H1 (cell line): ENCODE data around the gene PRRT1B. TPM values are rescaled to one million over a fixed set of nuclear protein-coding genes. Genes with fewer than 3 reads are reported as not detected.

ENCODE experiments used
- CTCF ChIA-PET: fragments of 300-600 bp; sonication (Branson Sonifier 250); formaldehyde crosslinking; loops from one replicate; lab custom pipeline; 2021; ENCODE audit not compliant: partially characterized antibody; lab: Charles Lee
- POLR2A ChIA-PET: fragments of 300-600 bp; sonication (Branson Sonifier 250); formaldehyde crosslinking; loops from one replicate; lab custom pipeline; 2021; ENCODE audit warnings: inconsistent platforms; ENCODE audit not compliant: partially characterized antibody; lab: Charles Lee
- DNase-seq, 2 experiments: peaks; one replicate each; pipeline versions ENCODE4 v3.0.0 to v3.0.0-alpha.2; 2010 to 2022; ENCODE audit warnings: low spot score in 2 of 2, low read depth in 1 of 2, mixed read lengths in 1 of 2
- FAIRE-seq: peaks from 2 replicates; lab custom pipeline; 2011; peaks lifted over from hg19 to GRCh38; lab: Jason Lieb, UNC
- H2AFZ ChIP-seq: 2 replicates; pipeline ENCODE4 v1.8.1; 2012; ENCODE audit warnings: low read length, inconsistent platforms
- H2AK5ac ChIP-seq: 2 replicates; pipeline ENCODE4 v1.6.1; 2013; ENCODE audit warnings: low read depth, low read length
- H2BK120ac ChIP-seq: replicated peaks from 2 replicates; pipeline ENCODE3; 2013; ENCODE audit warnings: low read depth, low read length, inconsistent platforms
- H2BK12ac ChIP-seq: 2 replicates; pipeline ENCODE4 v1.6.1; 2013; ENCODE audit warnings: low read depth, low read length
- H2BK15ac ChIP-seq: 2 replicates; pipeline ENCODE4 v1.6.1; 2013; ENCODE audit warnings: low read length
- H2BK20ac ChIP-seq: 2 replicates; pipeline ENCODE4 v1.6.1; 2013; ENCODE audit warnings: low read length
- H2BK5ac ChIP-seq: 2 replicates; pipeline ENCODE4 v1.6.1; 2013; ENCODE audit warnings: low read depth, low read length
- H3K14ac ChIP-seq: 2 replicates; pipeline ENCODE4 v1.6.1; 2013; ENCODE audit warnings: inconsistent platforms; ENCODE audit not compliant: insufficient read length
- H3K18ac ChIP-seq: 2 replicates; pipeline ENCODE4 v1.6.1; 2013; ENCODE audit warnings: low read length; ENCODE audit errors: extremely low read depth
- H3K23ac ChIP-seq: 2 replicates; pipeline ENCODE4 v1.6.1; 2013; ENCODE audit warnings: inconsistent platforms; ENCODE audit not compliant: insufficient read length
- H3K23me2 ChIP-seq: 2 replicates; pipeline ENCODE4 v1.6.1; 2013; ENCODE audit warnings: low read depth, low read length
- H3K27ac ChIP-seq: 2 replicates; pipeline ENCODE4 v1.6.1; 2011; ENCODE audit warnings: low read depth, low read length, inconsistent platforms
- H3K27me3 ChIP-seq, 4 experiments: replicated peaks in 1 of 4; 1 replicate in 1 of 4; 2 replicates in 3 of 4; pipeline versions ENCODE4 v1.6.1 to v1.8.1; 2011 to 2013; ENCODE audit warnings: low read length in 3 of 4, mild to moderate bottlenecking in 3 of 4, inconsistent platforms in 2 of 4, mixed read lengths in 2 of 4, moderate library complexity in 1 of 4; ENCODE audit not compliant: control insufficient read depth in 3 of 4, insufficient read depth in 3 of 4; ENCODE audit errors: extremely low read depth in 1 of 4
- H3K36me3 ChIP-seq, 4 experiments: 2 replicates each; pipeline versions ENCODE4 v1.6.1 to v1.8.1; 2011 to 2013; ENCODE audit warnings: mild to moderate bottlenecking in 4 of 4, low read length in 3 of 4, moderate library complexity in 2 of 4, control low read depth in 1 of 4, inconsistent platforms in 1 of 4; ENCODE audit not compliant: insufficient read depth in 4 of 4, control insufficient read depth in 2 of 4
- H3K4ac ChIP-seq: replicated peaks from 2 replicates; pipeline ENCODE3; 2013; ENCODE audit warnings: low read length, low read depth, mixed read lengths, inconsistent platforms; ENCODE audit not compliant: insufficient read length
- H3K4me1 ChIP-seq, 4 experiments: replicated peaks in 1 of 4; 1 replicate in 1 of 4; 2 replicates in 3 of 4; pipeline versions ENCODE4 v1.6.1 to v1.8.1; 2011 to 2013; ENCODE audit warnings: low read length in 3 of 4, inconsistent platforms in 2 of 4, mixed read lengths in 1 of 4; ENCODE audit not compliant: insufficient read depth in 4 of 4, control insufficient read depth in 3 of 4
- H3K4me2 ChIP-seq, 2 experiments: 2 replicates each; pipeline versions ENCODE4 v1.6.1 to v1.8.1; 2011 to 2013; ENCODE audit warnings: low read depth in 2 of 2, low read length in 2 of 2, control low read depth in 1 of 2, inconsistent platforms in 1 of 2, mild to moderate bottlenecking in 1 of 2; ENCODE audit not compliant: insufficient read depth in 1 of 2
- H3K4me3 ChIP-seq, 4 experiments: fragments of 200-600, 300-600 bp in 1 of 4; sonication (generic), shearing (Covaris generic), sonication (Bioruptor Twin) in 1 of 4; 2 replicates each; pipeline versions ENCODE4 v1.5.1 to v1.8.1; 2011 to 2016; ENCODE audit warnings: low read length in 4 of 4, low read depth in 3 of 4, control low read depth in 2 of 4, inconsistent platforms in 2 of 4, mild to moderate bottlenecking in 2 of 4, mixed read lengths in 1 of 4, moderate library complexity in 1 of 4; ENCODE audit not compliant: insufficient read depth in 2 of 4; ENCODE audit errors: extremely low read depth in 1 of 4
- H3K56ac ChIP-seq: replicated peaks from 2 replicates; pipeline ENCODE3; 2013; ENCODE audit warnings: low read depth, mild to moderate bottlenecking, mixed read lengths, low read length, inconsistent platforms; ENCODE audit not compliant: insufficient read length
- H3K79me1 ChIP-seq: 2 replicates; pipeline ENCODE4 v1.6.1; 2013; ENCODE audit warnings: low read depth, low read length, control low read depth
- H3K79me2 ChIP-seq, 2 experiments: 2 replicates each; pipeline versions ENCODE4 v1.6.1 to v1.8.1; 2012 to 2013; ENCODE audit warnings: low read length in 2 of 2, mild to moderate bottlenecking in 2 of 2, inconsistent platforms in 1 of 2; ENCODE audit not compliant: insufficient read depth in 2 of 2, control insufficient read depth in 1 of 2
- H3K9ac ChIP-seq, 4 experiments: replicated peaks in 1 of 4; 1 replicate in 1 of 4; 2 replicates in 3 of 4; pipeline versions ENCODE4 v1.6.1 to v1.8.1; 2011 to 2013; ENCODE audit warnings: low read depth in 3 of 4, low read length in 3 of 4, control low read depth in 2 of 4, mild to moderate bottlenecking in 2 of 4, moderate library complexity in 2 of 4, inconsistent platforms in 1 of 4; ENCODE audit errors: extremely low read depth in 1 of 4
- H3K9me3 ChIP-seq, 2 experiments: 2 replicates each; pipeline versions ENCODE4 v1.6.1 to v1.8.1; 2012 to 2013; ENCODE audit warnings: mild to moderate bottlenecking in 2 of 2, moderate library complexity in 2 of 2, control low read depth in 1 of 2, inconsistent platforms in 1 of 2, low read depth in 1 of 2, low read length in 1 of 2, mixed read lengths in 1 of 2; ENCODE audit not compliant: insufficient read depth in 2 of 2
- H4K20me1 ChIP-seq, 2 experiments: replicated peaks in 1 of 2; 2 replicates each; pipeline versions ENCODE3 to v1.8.1; 2011 to 2013; ENCODE audit warnings: inconsistent platforms in 2 of 2, low read length in 2 of 2, mild to moderate bottlenecking in 1 of 2; ENCODE audit not compliant: insufficient read depth in 2 of 2, control insufficient read depth in 1 of 2
- H4K5ac ChIP-seq: 2 replicates; pipeline ENCODE4 v1.6.1; 2013; ENCODE audit warnings: low read length, low read depth, mixed read lengths, inconsistent platforms; ENCODE audit not compliant: insufficient read length
- H4K8ac ChIP-seq: 2 replicates; pipeline ENCODE4 v1.8.0; 2013; ENCODE audit warnings: mild to moderate bottlenecking, moderate library complexity, low read length, inconsistent platforms; ENCODE audit not compliant: insufficient read depth; ENCODE audit errors: extremely low read depth
- H4K91ac ChIP-seq: replicated peaks from 2 replicates; pipeline ENCODE3; 2013; ENCODE audit warnings: low read length, mixed read lengths, inconsistent platforms; ENCODE audit not compliant: insufficient read length
- BCL11A ChIP-seq, 2 experiments: IDR thresholded peaks; one replicate each; pipeline ENCODE4 v1.6.1; 2011; ENCODE audit warnings: low read depth in 2 of 2, low read length in 2 of 2, mild to moderate bottlenecking in 2 of 2
- EP300 ChIP-seq, 2 experiments: IDR thresholded peaks; 1 replicate in 1 of 2; 2 replicates in 1 of 2; pipeline ENCODE4 v1.6.1; 2011 to 2012; ENCODE audit warnings: low read depth in 2 of 2, low read length in 2 of 2, mild to moderate bottlenecking in 2 of 2, borderline replicate concordance in 1 of 2, inconsistent platforms in 1 of 2, moderate library complexity in 1 of 2
- GABPA ChIP-seq: IDR thresholded peaks from 2 replicates; pipeline ENCODE4 v1.6.1; 2011; ENCODE audit warnings: mild to moderate bottlenecking, low read length, moderate library complexity, borderline replicate concordance; ENCODE audit not compliant: insufficient read depth
- POU5F1 ChIP-seq: IDR thresholded peaks from 2 replicates; pipeline ENCODE4 v1.6.1; 2011; ENCODE audit warnings: low read depth, mild to moderate bottlenecking, low read length, moderate library complexity
- SIRT6 ChIP-seq: IDR thresholded peaks from one replicate; pipeline ENCODE4 v1.7.1; 2012; ENCODE audit warnings: low read length, inconsistent platforms
- WGBS, 2 experiments: shearing (Covaris generic) in 1 of 2; methylation state at CpG; one replicate each; pipeline versions ENCODE4 v1.1.6 to v1.1.7; 2013 to 2015; ENCODE audit warnings: low lambda C conversion rate in 2 of 2, mixed read lengths in 2 of 2, inconsistent platforms in 1 of 2, low coverage in 1 of 2, missing lambda C conversion rate in 1 of 2; ENCODE audit not compliant: insufficient replicate concordance in 2 of 2, insufficient coverage in 1 of 2, insufficient read length in 1 of 2; ENCODE audit errors: extremely low coverage in 1 of 2, missing lambda C conversion rate in 1 of 2; 5-methylcytosine and 5-hydroxymethylcytosine counted together
- polyA plus RNA-seq, 7 experiments: library from polyadenylated mRNA; depleted of rRNA in 3 of 7; stranded (reverse) in 5 of 7; unstranded in 2 of 7; fragments of >200 nt in 5 of 7; fragments of 200-250 nt in 2 of 7; gene quantifications; 1 replicate in 5 of 7; 2 replicates in 1 of 7; 4 replicates in 1 of 7; pipeline versions ENCODE4 v1.2.1 to v1.2.3, GENCODE V29; 2011 to 2013; ENCODE audit warnings: missing spikeins in 2 of 7, mixed read lengths in 2 of 7
- total RNA-seq: library from RNA; stranded (reverse); fragmentation: NEBNext Ultra II Directional; extraction: Animal tissue kit (Norgen Biotek cat#: 25700); gene quantifications from 2 replicates; pipeline ENCODE4 v1.2.1, GENCODE V29; 2021
- TF ChIP-seq, protein P1 (sequence below): IDR thresholded peaks from 2 replicates; pipeline ENCODE4 v1.6.1; 2011; ENCODE audit warnings: low read length, improper control_type of control experiment

Gene PRRT1B
- total and polyA plus RNA-seq, 2 of the 8 experiments (the other 6 are each of a cell fraction or from before 2014, with no cell fraction given): 0.30 to 1.2 TPM

DNA sequence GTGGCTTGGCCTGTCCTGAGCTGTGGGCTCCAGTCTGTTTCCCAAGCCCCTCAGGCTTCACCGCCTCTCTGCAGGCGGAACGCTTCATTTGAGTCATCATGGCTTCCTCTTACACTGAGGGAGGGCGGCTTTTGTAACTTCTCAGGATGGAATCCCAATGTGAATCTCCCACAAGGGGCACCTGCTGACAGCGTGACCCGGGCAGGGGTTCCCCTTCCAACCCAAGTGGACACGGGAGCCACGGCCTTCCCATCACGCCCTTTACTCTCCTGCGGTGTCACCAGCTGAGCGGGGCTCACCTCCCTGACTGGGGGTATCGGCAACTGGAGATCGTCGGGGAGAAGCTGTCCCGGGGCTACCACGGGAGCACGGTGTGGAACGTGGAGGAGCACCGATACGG lies 26.8 kb upstream of the PRRT1B start:
- TF ChIP-seq SIRT6: no peak
- TF ChIP-seq BCL11A (IDR thresholded peaks at IDR 0.05; ENCODE audit: low read depth in 2 of 2, low read length in 2 of 2): no peak
- TF ChIP-seq, protein P1, sequence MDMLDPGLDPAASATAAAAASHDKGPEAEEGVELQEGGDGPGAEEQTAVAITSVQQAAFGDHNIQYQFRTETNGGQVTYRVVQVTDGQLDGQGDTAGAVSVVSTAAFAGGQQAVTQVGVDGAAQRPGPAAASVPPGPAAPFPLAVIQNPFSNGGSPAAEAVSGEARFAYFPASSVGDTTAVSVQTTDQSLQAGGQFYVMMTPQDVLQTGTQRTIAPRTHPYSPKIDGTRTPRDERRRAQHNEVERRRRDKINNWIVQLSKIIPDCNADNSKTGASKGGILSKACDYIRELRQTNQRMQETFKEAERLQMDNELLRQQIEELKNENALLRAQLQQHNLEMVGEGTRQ: no peak
- TF ChIP-seq GABPA: no peak
- no peak for TF ChIP-seq POU5F1
- TF ChIP-seq EP300 (IDR thresholded peaks at IDR 0.05; ENCODE audit: borderline replicate concordance in 1 of 2, low read depth in 2 of 2, low read length in 2 of 2): no peak
- no peaks in the 10 kb centered on the region for H3K79me2 ChIP-seq

More for the DNA sequence above, 26.8 kb upstream of the PRRT1B start:
- peaks cover 1 to 3% of the 10 kb centered on the region in 2 experiments for H4K20me1 ChIP-seq
- no peak overlapping the region for H3K56ac ChIP-seq
- H4K91ac ChIP-seq: no peak overlapping the region
- no peak overlapping the region for H4K5ac ChIP-seq
- H3K4me2 ChIP-seq: no peak overlapping the region
- H3K79me1 ChIP-seq: no peaks in the 10 kb centered on the region
- no peak overlapping the region for H3K4ac ChIP-seq
- ChIA-PET CTCF (interaction anchor here (1.0 to 1.5 kb wide), 5 partner anchors 11 to 131 kb away, joined by 3 to 4 read pairs (median 4); no protein-coding TSS in a partner anchor), POLR2A (interaction anchor here (0.7 to 3.7 kb wide), 7 partner anchors 10 to 28 kb away, joined by 3 to 22 read pairs (median 5); partner anchors contain the start of gene POMT1)
- H3K23me2 ChIP-seq: no peaks in the 10 kb centered on the region
- no peak overlapping the region for H3K14ac ChIP-seq
- FAIRE-seq: no peak
- no peak overlapping the region for H2BK5ac ChIP-seq
- no peak overlapping the region for H2AK5ac ChIP-seq
- no peak overlapping the region for H2BK15ac ChIP-seq
- H3K23ac ChIP-seq: no peak overlapping the region
- no peak overlapping the region for H3K4me3 ChIP-seq
- peaks cover 23 to 65% (median 47%) of the 10 kb centered on the region in 4 experiments for H3K36me3 ChIP-seq
- no peak overlapping the region for H2BK20ac ChIP-seq
- no peaks in the 10 kb centered on the region for H3K4me1 ChIP-seq
- DNase-seq: no peak
- WGBS, 2 experiments: 94% methylated on average over 20 of the region's 20 CpGs; no CpG with 5 or more reads in 1 of the 2 experiments
- peaks cover 3 to 5% of the 10 kb centered on the region in 2 experiments; a peak in 2 of 4 replicates for H3K9me3 ChIP-seq
- no peak overlapping the region for H2BK120ac ChIP-seq
- no peak overlapping the region for H2AFZ ChIP-seq
- H4K8ac ChIP-seq: no peak overlapping the region
- no peak overlapping the region for H2BK12ac ChIP-seq
- no peaks in the 10 kb centered on the region for H3K27me3 ChIP-seq
- H3K18ac ChIP-seq: no peak overlapping the region
- no peak overlapping the region for H3K27ac ChIP-seq
- no peak overlapping the region for H3K9ac ChIP-seq
